Gastrocnemius medialis (tissue), 4 donors: ENCODE measurements around the gene ZNF281. TPM values are rescaled to one million over a fixed set of nuclear protein-coding genes. Genes with fewer than 3 reads are reported as not detected.

Source experiments
- ATAC-seq, 2 donors: fragments of 150-250 bp; one replicate each; pipeline ENCODE4 v1.9.1; 2016
- DNase-seq, 2 donors: peaks; one replicate each; pipeline ENCODE4 v3.0.0-alpha.2; 2019
- H3K27ac ChIP-seq, 4 donors: fragments of 200-600 bp; sonication (generic); 1 replicate in 1 of 4; 2 replicates in 3 of 4; pipeline ENCODE4 v1.5.1; 2016 to 2018; ENCODE audit warnings: mild to moderate bottlenecking in 2 of 4, moderate library complexity in 1 of 4
- H3K27me3 ChIP-seq, 3 donors: fragments of 200-600 bp; sonication (generic) in 2 of 3; 1 replicate in 1 of 3; 2 replicates in 2 of 3; pipeline versions ENCODE4 v1.5.1 to v1.6.0; 2016 to 2019; ENCODE audit warnings: mild to moderate bottlenecking in 1 of 3, moderate library complexity in 1 of 3
- H3K36me3 ChIP-seq, 2 donors: fragments of 200-600 bp; sonication (generic) in 1 of 2; one replicate each; pipeline ENCODE4 v1.5.1; 2017 to 2018
- H3K4me1 ChIP-seq, 2 donors: fragments of 200-600 bp; sonication (generic) in 1 of 2; one replicate each; pipeline ENCODE4 v1.5.1; 2016 to 2017; ENCODE audit warnings: mild to moderate bottlenecking in 2 of 2
- H3K4me3 ChIP-seq, 4 donors: fragments of 200-600 bp; sonication (generic) in 3 of 4; 1 replicate in 1 of 4; 2 replicates in 3 of 4; pipeline ENCODE4 v1.5.1; 2016 to 2019; ENCODE audit warnings: mild to moderate bottlenecking in 2 of 4
- H3K9me3 ChIP-seq, 3 donors: fragments of 200-600 bp; sonication (generic) in 2 of 3; 1 replicate in 1 of 3; 2 replicates in 2 of 3; pipeline ENCODE4 v1.5.1; 2016 to 2019
- POLR2A ChIP-seq, 2 donors: fragments of 450-650 bp; IDR thresholded peaks; one replicate each; pipeline ENCODE4 v1.6.1; 2017; ENCODE audit warnings: antibody characterized with exemption in 2 of 2, mild to moderate bottlenecking in 2 of 2, moderate library complexity in 2 of 2
- in situ Hi-C, 4 donors: fragments of 200-750 bp; cut with MboI; loops; one replicate each; pipeline versions ENCODE4 v1.15.0 to v1.8.0; 2017; ENCODE audit warnings: low sequenced_read_pairs in 4 of 4
- intact Hi-C: fragments of 100-400 bp; cut with DNase I; formaldehyde crosslinking; loops from one replicate; pipeline ENCODE4 v1.15.1; 2023; ENCODE audit warnings: low total_unique reads
- total RNA-seq, 4 donors: library from RNA; depleted of rRNA; stranded (reverse); fragments of >200 nt; gene quantifications; one replicate each; pipeline versions ENCODE4 v1.1.0 to v1.2.3, GENCODE V29; 2016
- TF ChIP-seq, protein P1 (sequence below), 5 experiments: fragments of 450-650 bp in 3 of 5; fragments of 200-600 bp in 2 of 5; sonication (generic) in 2 of 5; IDR thresholded peaks in 4 of 5; conservative IDR thresholded peaks in 1 of 5; 1 replicate in 4 of 5; 2 replicates in 1 of 5; pipeline ENCODE4 v1.5.1; 2016 to 2019; ENCODE audit warnings: antibody characterized with exemption in 5 of 5, mild to moderate bottlenecking in 3 of 5, moderate library complexity in 3 of 5

Gene ZNF281
- total RNA-seq, 4 donors from 2014 or later, result 4.9 to 12.4 (median 9.8) TPM

DNA sequence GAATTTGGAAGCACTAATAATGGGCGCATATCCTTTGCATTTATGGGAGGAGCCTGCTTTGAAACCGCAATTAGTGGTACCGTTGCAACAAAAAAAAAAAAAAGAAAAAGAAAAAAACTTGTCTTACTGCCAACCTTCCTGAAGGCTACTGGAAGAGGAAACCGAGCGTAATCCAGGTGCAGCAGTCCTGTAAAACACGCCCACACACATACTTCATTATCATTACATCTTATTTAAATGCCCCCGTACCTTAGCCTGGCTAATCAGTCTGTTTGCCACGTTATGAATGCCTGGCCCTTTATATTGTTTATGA lies 686 bp upstream of the ZNF281 start:
- no peak for TF ChIP-seq POLR2A (IDR thresholded peaks at IDR 0.05)
- TF ChIP-seq, protein P1, sequence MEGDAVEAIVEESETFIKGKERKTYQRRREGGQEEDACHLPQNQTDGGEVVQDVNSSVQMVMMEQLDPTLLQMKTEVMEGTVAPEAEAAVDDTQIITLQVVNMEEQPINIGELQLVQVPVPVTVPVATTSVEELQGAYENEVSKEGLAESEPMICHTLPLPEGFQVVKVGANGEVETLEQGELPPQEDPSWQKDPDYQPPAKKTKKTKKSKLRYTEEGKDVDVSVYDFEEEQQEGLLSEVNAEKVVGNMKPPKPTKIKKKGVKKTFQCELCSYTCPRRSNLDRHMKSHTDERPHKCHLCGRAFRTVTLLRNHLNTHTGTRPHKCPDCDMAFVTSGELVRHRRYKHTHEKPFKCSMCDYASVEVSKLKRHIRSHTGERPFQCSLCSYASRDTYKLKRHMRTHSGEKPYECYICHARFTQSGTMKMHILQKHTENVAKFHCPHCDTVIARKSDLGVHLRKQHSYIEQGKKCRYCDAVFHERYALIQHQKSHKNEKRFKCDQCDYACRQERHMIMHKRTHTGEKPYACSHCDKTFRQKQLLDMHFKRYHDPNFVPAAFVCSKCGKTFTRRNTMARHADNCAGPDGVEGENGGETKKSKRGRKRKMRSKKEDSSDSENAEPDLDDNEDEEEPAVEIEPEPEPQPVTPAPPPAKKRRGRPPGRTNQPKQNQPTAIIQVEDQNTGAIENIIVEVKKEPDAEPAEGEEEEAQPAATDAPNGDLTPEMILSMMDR (IDR thresholded peaks at IDR 0.05 in 4 of 5, conservative IDR thresholded peaks at IDR 0.05 in 1 of 5), result no peak
- H3K4me1 ChIP-seq, result peaks cover 41 to 49% of the 10 kb centered on the region in 2 donors
- H3K9me3 ChIP-seq, result no peaks in the 10 kb centered on the region
- peak overlapping the region; percentile 87 to 96 (median 95) for H3K4me3 ChIP-seq
- H3K36me3 ChIP-seq, result peaks cover 0 to 4% of the 10 kb centered on the region in 2 donors
- ATAC-seq, result no peak
- H3K27ac ChIP-seq, result peak overlapping the region; percentile 90 to 96 (median 95)
- in situ Hi-C loops (no loop called here), intact Hi-C loops (no loop called here)
- no peaks in the 10 kb centered on the region for H3K27me3 ChIP-seq
- DNase-seq, result no peak

DNA sequence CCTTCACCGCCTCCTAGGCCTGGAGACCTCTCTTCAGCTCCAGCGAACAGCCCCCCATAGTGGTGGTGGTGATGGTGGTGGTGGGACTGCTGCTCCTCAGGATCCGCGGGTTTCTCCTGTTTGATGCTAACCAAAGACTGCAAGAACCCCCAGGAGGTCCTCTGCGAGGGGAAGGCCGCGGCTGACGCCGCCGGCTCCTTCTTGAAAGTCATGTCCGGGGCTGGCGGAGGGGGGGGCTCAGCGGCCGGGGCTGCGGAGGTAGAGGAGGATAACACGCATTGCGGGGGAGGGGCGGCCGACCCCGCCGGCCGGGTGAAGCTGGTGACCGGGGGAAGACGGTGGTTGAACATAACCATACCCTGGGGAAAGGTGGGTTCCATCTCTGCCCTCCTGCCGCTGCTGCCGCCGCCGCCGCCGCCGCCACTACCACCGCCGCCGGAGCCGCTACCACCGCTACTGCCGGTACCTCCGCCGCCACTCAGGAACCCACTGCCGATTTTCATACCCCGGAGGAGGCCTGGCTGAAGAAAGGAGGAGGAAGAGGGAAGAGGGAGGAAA lies 554 bp downstream of the ZNF281 start:
- ATAC-seq (peak; percentile 50 to 60), DNase-seq (peak; percentile 6 to 29)
- H3K9me3 ChIP-seq, result no peaks in the 10 kb centered on the region
- H3K27ac ChIP-seq, result peak overlapping the region; percentile 90 to 96 (median 95)
- TF ChIP-seq POLR2A (IDR thresholded peaks at IDR 0.05), result no peak
- TF ChIP-seq, protein P1 (IDR thresholded peaks at IDR 0.05 in 4 of 5, conservative IDR thresholded peaks at IDR 0.05 in 1 of 5), result no peak
- peaks cover 0 to 7% of the 10 kb centered on the region in 2 donors for H3K36me3 ChIP-seq
- peak overlapping the region; percentile 87 to 96 (median 95) for H3K4me3 ChIP-seq
- intact Hi-C loops (loop anchor here (2.0 to 5.0 kb wide), 2 partner anchors 213 to 224 kb away; partner anchors contain the start of gene KIF14), in situ Hi-C loops (no loop called here)
- H3K4me1 ChIP-seq, result peaks cover 46 to 55% of the 10 kb centered on the region in 2 donors
- H3K27me3 ChIP-seq, result no peaks in the 10 kb centered on the region

DNA sequence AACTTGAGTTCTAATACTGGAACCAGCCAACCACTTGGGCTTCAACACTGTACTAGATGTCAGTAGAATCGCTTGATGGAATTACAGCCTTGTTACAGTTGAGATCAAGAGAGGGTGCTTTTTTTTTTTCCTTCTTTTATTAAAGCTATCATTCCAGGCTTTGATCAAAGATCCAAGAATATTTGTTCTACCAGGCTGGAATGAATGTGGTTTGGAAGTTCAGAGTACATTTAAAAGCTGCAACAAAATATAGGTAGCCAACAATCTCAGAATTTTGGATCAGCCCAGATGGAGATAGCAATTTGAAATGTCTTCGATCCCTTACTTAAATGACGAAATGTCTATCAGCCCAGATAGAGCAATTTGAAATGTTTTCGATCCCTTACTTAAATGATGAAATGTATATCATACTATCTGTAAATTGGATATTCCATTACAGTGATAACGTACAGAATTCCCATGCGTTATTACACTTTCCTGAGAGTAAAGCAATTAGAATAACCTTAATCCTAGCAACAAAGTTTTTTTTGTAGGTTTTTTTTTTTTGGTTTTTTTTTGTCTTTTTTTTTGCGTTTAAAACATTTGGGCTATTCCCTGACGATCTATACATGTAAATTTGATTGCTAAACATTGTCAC lies 3.6 kb downstream of the ZNF281 start:
- no peaks in the 10 kb centered on the region for H3K27me3 ChIP-seq
- no peak for TF ChIP-seq POLR2A (IDR thresholded peaks at IDR 0.05)
- TF ChIP-seq, protein P1 (IDR thresholded peaks at IDR 0.05 in 4 of 5, conservative IDR thresholded peaks at IDR 0.05 in 1 of 5), result no peak
- peaks cover 0 to 11% of the 10 kb centered on the region in 2 donors for H3K36me3 ChIP-seq
- no peaks in the 10 kb centered on the region for H3K9me3 ChIP-seq
- H3K4me1 ChIP-seq, result peaks cover 52 to 62% of the 10 kb centered on the region in 2 donors
- H3K4me3 ChIP-seq, result peak overlapping the region; percentile 0 to 26 (median 13)
- in situ Hi-C loops, result no loop called here
- DNase-seq (no peak), ATAC-seq (no peak)
- intact Hi-C loops, result loop anchor here (5.0 kb wide), 1 partner anchor 216 kb away; the partner anchor contains the start of gene KIF14
- H3K27ac ChIP-seq, result no peak overlapping the region

DNA sequence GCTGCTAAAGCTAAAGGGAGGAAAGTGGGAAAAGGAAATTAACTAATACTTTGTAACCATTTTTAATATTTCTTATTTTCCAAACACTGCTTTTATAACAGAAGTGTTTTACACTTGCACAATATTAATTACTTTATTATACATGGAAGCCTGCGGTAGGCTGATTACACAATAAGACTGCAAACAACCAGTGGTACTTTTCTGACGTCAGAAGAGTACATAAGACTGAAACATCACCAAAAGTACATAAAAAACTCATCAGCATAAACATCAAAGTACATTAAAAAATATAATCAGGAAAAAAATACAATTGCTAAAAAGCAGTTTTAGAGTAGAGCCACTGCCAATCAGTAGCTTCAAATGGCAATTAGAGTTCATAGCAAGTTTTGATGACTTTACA lies 4.6 kb downstream of the ZNF281 start:
- ATAC-seq, result no peak
- in situ Hi-C loops (no loop called here), intact Hi-C loops (loop anchor here (5.0 kb wide), 1 partner anchor 217 kb away; the partner anchor contains the start of gene KIF14)
- Histone ChIP-seq H3K4me1 (peaks cover 49 to 57% of the 10 kb centered on the region in 2 donors), H3K27me3 (no peaks in the 10 kb centered on the region), H3K4me3 (peak overlapping the region in 3 of 4 donors; percentile 0 to 26 (median 13)), H3K9me3 (no peaks in the 10 kb centered on the region), H3K36me3 (peaks cover 0 to 11% of the 10 kb centered on the region in 2 donors), H3K27ac (no peak overlapping the region)
- no peak for DNase-seq
- TF ChIP-seq POLR2A (IDR thresholded peaks at IDR 0.05), result no peak

DNA sequence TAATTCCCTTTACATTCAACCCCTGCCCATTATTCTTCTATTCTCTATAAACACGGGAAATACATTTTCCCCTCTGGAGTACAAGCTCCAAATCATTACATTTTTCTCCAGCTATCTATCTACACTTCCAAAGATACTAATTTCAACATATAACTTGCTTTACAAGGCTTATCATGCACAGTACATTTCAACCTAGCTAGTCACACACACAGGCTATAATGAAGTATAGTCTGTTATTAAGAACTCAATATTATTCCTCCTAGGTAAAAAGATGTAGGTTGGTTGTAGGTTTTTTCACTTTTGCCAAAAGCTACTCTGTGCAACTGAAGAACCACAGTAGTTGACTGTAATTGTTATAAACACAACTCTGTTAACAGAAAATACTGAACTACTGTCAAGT lies 8.1 kb downstream of the ZNF281 start:
- peaks cover 27 to 41% of the 10 kb centered on the region in 2 donors for H3K4me1 ChIP-seq
- H3K36me3 ChIP-seq, result peaks cover 0 to 11% of the 10 kb centered on the region in 2 donors
- ATAC-seq (no peak), DNase-seq (no peak)
- no peak overlapping the region for H3K27ac ChIP-seq
- no peaks in the 10 kb centered on the region for H3K27me3 ChIP-seq
- H3K4me3 ChIP-seq, result no peak overlapping the region
- H3K9me3 ChIP-seq, result no peaks in the 10 kb centered on the region
- TF ChIP-seq, protein P1 (IDR thresholded peaks at IDR 0.05 in 4 of 5, conservative IDR thresholded peaks at IDR 0.05 in 1 of 5), result no peak
- TF ChIP-seq POLR2A (IDR thresholded peaks at IDR 0.05), result no peak
- intact Hi-C loops (no loop called here), in situ Hi-C loops (no loop called here)
